Activated CD4-positive, alpha-beta T cell treated with anti-CD3 and anti-CD28 coated beads for 36 hours (primary cell): Measurements from ENCODE around the gene RBM15B. TPM values are rescaled to one million over a fixed set of nuclear protein-coding genes. Genes with fewer than 3 reads are reported as not detected.
"Not testable (repeated sequence)": the region's sequence is repeated elsewhere in the genome, so short reads cannot be mapped to it uniquely, and the experiment has no call there.

Experiments used
- ATAC-seq: fragments of 200-7000 bp; cut with Tn5 transposase; one replicate; pipeline ENCODE4 v1.10.0; 2021; ENCODE audit warnings: mild to moderate bottlenecking, moderate library complexity
- CTCF ChIA-PET: fragments of 350-600 bp; sonication (Branson Sonifier 250); formaldehyde crosslinking; loops from one replicate; lab custom pipeline; 2021; ENCODE audit warnings: antibody characterized with exemption; lab: Charles Lee
- POLR2A ChIA-PET: fragments of 350-600 bp; sonication (Branson Sonifier 250); formaldehyde crosslinking; loops from one replicate; lab custom pipeline; 2021; ENCODE audit warnings: antibody characterized with exemption, inconsistent platforms; lab: Charles Lee
- DNase-seq: peaks from one replicate; pipeline ENCODE4 v3.0.0-alpha.2; 2020
- H3K27ac Mint-ChIP-seq: one replicate; pipeline ENCODE4 v1.8.0; 2021; ENCODE audit warnings: mixed read lengths
- H3K27me3 Mint-ChIP-seq: one replicate; pipeline ENCODE4 v1.8.0; 2021; ENCODE audit warnings: mixed read lengths
- H3K36me3 Mint-ChIP-seq: one replicate; pipeline ENCODE4 v1.8.0; 2021; ENCODE audit warnings: low read depth, mixed read lengths
- H3K4me1 Mint-ChIP-seq: one replicate; pipeline ENCODE4 v1.8.0; 2021; ENCODE audit warnings: mixed read lengths
- H3K4me3 Mint-ChIP-seq: one replicate; pipeline ENCODE4 v1.8.0; 2021; ENCODE audit warnings: mild to moderate bottlenecking, moderate library complexity, mixed read lengths
- H3K9me3 Mint-ChIP-seq: one replicate; pipeline ENCODE4 v1.8.0; 2021; ENCODE audit warnings: low read depth, mixed read lengths
- intact Hi-C, 2 experiments: fragments of 100-400 bp; cut with DNase I in 1 of 2; cut with micrococcal nuclease in 1 of 2; formaldehyde crosslinking; loops; one replicate each; pipeline versions ENCODE4 v1.14.2 to v1.15.1; 2022 to 2024; cut with DNase I, micrococcal nuclease
- total RNA-seq, 2 experiments: library from RNA; stranded (reverse); gene quantifications; one replicate each; pipeline ENCODE4 v1.2.3, GENCODE V29; 2021

The RBM15B gene
- total RNA-seq, 2 experiments from 2014 or later, result 20.9 to 21.5 TPM

GRCh38 chr3:51386159-51386851 is 4.8 kb upstream of the RBM15B start:
- Mint-ChIP-seq H3K4me1 (peaks cover 55% of the 10 kb centered on the region), H3K4me3 (peak overlapping the region; percentile 93), H3K36me3 (peaks cover 43% of the 10 kb centered on the region), H3K9me3 (no peaks in the 10 kb centered on the region), H3K27me3 (no peaks in the 10 kb centered on the region), H3K27ac (peak overlapping the region; percentile 93)
- ATAC-seq (no peak), DNase-seq (no peak)
- ChIA-PET CTCF (interaction anchor here (0.8 to 2.1 kb wide), 5 partner anchors 15 to 770 kb away, joined by 4 to 9 read pairs (median 5); partner anchors contain the start of gene MAPKAPK3), POLR2A (interaction anchor here (0.5 to 2.1 kb wide), 5 partner anchors 14 to 817 kb away, joined by 3 to 15 read pairs (median 3); partner anchors contain the start of genes DCAF1 and HEMK1)
- intact Hi-C loops, result loop anchor here (5.0 to 10.0 kb wide), 6 partner anchors 418 to 1149 kb away; partner anchors contain the start of genes DOCK3 (in 1 of the 2), GNAI2 (in 1 of the 2), NT5DC2 (in 1 of the 2) and POC1A (in 1 of the 2)

- POLR2A ChIA-PET, result no interaction called here
- peak overlapping the region; percentile 93 for H3K27ac Mint-ChIP-seq
- DNase-seq, result no peak
- CTCF ChIA-PET, result no interaction called here
- H3K4me1 Mint-ChIP-seq, result peaks cover 55% of the 10 kb centered on the region
- peak overlapping the region; percentile 93 for H3K4me3 Mint-ChIP-seq
- peaks cover 43% of the 10 kb centered on the region for H3K36me3 Mint-ChIP-seq
- no peaks in the 10 kb centered on the region for H3K9me3 Mint-ChIP-seq
- intact Hi-C loops, result loop anchor here (5.0 to 10.0 kb wide), 6 partner anchors 418 to 1150 kb away; partner anchors contain the start of genes DOCK3 (in 1 of the 2), GNAI2 (in 1 of the 2), NT5DC2 (in 1 of the 2) and POC1A (in 1 of the 2)
- no peak for ATAC-seq
- no peaks in the 10 kb centered on the region for H3K27me3 Mint-ChIP-seq
These were observed 4.2 kb upstream of the RBM15B start for GRCh38 chr3:51386852-51387229.

- DNase-seq, H3K9me3 Mint-ChIP-seq, POLR2A ChIA-PET, ATAC-seq, H3K27me3 Mint-ChIP-seq: not testable (repeated sequence)
- Mint-ChIP-seq H3K36me3 (peaks cover 43% of the 10 kb centered on the region), H3K4me1 (peaks cover 56% of the 10 kb centered on the region), H3K27ac (peak overlapping the region; percentile 93), H3K4me3 (peak overlapping the region; percentile 93)
- intact Hi-C loops, result loop anchor here (5.0 to 10.0 kb wide), 6 partner anchors 418 to 1150 kb away; partner anchors contain the start of genes DOCK3 (in 1 of the 2), GNAI2 (in 1 of the 2), NT5DC2 (in 1 of the 2) and POC1A (in 1 of the 2)
- CTCF ChIA-PET, result interaction anchor here (0.7 to 1.4 kb wide), 3 partner anchors 8 to 772 kb away, joined by 3 read pairs; no protein-coding TSS in a partner anchor
These were observed 3.8 kb upstream of the RBM15B start for GRCh38 chr3:51387281-51387680.

DNA sequence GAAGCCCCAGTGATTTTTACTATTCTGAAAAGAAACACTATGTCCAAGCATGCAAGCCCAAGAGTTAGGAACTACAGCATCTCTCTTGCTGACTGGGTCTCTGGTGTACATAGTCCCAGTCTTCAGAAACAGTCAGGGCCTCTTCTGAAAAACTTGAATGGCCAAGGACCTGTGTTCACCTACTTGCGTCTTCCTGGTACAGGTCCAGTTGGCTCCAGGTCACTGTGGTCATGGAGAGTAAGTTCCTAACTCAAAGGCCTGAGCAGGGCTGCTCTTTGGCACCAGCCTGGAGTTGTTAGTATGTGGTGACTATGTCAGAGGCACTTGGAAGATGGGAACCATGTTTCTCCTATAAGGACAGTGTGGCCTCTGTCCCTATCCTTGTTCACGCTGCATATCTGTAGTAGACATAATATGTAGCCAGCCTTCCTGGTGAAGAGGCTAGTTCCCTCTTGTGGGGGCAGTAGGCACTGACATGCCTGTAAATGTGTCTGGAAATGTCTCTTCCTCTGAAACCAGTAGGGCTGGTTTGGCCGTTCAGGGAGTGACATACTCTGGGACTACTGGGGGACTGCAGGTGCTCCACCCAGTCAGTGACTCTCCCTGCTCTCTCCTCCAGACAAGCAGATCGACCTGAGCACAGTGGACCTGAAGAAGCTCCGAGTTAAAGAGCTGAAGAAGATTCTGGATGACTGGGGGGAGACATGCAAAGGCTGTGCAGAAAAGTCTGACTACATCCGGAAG is 2.6 kb upstream of the RBM15B start:
- Mint-ChIP-seq H3K9me3 (no peaks in the 10 kb centered on the region), H3K4me1 (peaks cover 60% of the 10 kb centered on the region), H3K27me3 (no peaks in the 10 kb centered on the region), H3K36me3 (peaks cover 53% of the 10 kb centered on the region), H3K4me3 (peak overlapping the region; percentile 93), H3K27ac (peak overlapping the region; percentile 63)
- CTCF ChIA-PET, result interaction anchor here (0.6 to 3.0 kb wide), 11 partner anchors 9 to 776 kb away, joined by 3 to 19 read pairs (median 4); partner anchors contain the start of genes CISH, DCAF1 and MAPKAPK3
- POLR2A ChIA-PET, result no interaction called here
- ATAC-seq (no peak), DNase-seq (no peak)
- intact Hi-C loops, result loop anchor here (5.0 to 10.0 kb wide), 6 partner anchors 416 to 1151 kb away; partner anchors contain the start of genes DOCK3 (in 1 of the 2), GNAI2 (in 1 of the 2), NT5DC2 (in 1 of the 2) and POC1A (in 1 of the 2)

DNA sequence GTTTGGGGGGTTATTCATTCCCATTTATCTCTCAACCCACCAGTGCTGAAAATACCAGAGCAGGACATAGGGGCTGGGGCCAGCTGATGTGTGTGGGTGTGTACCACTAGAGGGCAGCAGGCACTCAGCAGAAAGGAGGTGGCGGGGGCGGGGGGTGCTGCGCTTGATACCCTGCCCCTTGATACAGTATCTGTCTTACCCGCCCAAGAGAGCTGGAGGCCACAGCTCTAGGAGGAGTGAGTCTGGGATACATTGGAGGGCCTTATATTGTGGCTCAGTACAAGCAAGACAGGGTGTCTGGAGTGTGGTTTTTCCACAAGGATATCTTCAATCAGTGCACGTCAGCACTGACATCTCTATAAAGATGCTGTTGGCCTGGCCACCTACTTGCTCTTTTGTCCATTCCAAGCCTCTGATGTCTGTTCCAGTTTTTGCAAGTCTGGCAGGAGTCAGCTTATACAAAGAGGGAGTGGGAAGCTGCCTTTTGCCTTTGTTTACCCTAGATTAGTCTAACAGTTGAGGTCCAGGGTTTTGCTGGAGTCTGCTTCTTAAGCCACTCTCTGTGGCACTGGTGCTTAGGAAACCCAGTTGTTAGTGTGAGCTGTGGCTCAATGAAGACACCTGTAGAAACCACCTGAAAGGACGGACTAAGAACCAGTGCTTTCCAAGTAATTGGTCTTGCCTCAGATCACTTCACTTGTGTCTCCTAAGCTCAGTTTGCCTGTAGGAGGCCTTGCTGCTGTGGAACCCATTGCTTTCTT is 1.5 kb upstream of the RBM15B start:
- no peak overlapping the region for H3K4me3 Mint-ChIP-seq
- ChIA-PET CTCF (interaction anchor here (0.6 to 3.0 kb wide), 19 partner anchors 11 to 817 kb away, joined by 3 to 19 read pairs (median 4); partner anchors contain the start of genes CISH, DCAF1 and MAPKAPK3), POLR2A (no interaction called here)
- H3K9me3 Mint-ChIP-seq, result no peaks in the 10 kb centered on the region
- peak overlapping the region; percentile 25 for H3K27ac Mint-ChIP-seq
- no peaks in the 10 kb centered on the region for H3K27me3 Mint-ChIP-seq
- DNase-seq (peak; percentile 78), ATAC-seq (no peak)
- peaks cover 65% of the 10 kb centered on the region for H3K4me1 Mint-ChIP-seq
- intact Hi-C loops, result loop anchor here (2.0 to 10.0 kb wide), 10 partner anchors 409 to 1152 kb away; partner anchors contain the start of genes ABHD14A (in 1 of the 2), ABHD14B (in 1 of the 2), DOCK3 (in 1 of the 2) and DUSP7 (in 1 of the 2)
- peaks cover 59% of the 10 kb centered on the region for H3K36me3 Mint-ChIP-seq

DNA sequence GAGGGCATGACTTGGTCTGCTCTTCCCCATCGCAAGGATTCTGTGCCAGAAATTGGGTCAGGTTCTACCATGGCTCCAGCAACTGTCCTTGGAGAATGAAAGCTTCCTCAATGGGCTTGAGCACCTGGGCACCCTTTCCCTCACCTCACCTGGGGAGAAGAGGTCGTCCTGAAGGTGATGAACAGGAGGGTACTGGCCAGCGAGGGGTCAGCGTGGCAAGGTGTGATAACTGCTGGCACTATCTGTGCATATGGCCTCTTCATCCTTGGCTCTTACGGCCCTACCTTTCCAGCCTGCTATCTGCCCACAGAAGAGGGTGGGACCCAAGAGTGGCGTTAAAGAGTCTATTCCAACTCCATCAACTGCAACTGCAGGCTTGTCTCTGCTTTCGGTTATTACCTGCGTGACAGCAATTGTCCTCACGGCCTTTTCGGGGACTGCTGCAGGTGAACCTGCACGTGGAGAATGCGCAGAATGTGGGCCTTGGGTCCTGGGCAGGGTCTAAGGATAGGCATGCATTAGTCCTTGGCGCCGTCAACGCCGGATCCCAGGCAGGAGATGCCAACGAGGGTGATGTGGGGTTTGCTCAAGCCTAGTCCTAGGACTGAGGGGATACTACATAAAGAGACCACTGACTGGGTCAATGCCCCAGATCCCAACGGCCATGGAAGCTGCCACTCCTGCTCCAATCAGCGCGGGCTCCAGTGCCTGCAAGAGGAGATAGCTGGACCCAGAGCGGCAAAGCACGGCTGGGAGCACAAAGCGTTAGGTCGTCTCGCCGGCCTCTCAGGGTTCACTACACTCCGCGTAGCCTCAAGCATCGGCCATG is 625 bp upstream of the RBM15B start:
- H3K4me3 Mint-ChIP-seq, result peak overlapping the region; percentile 60
- ATAC-seq, result peak; percentile 4
- peaks cover 66% of the 10 kb centered on the region for H3K36me3 Mint-ChIP-seq
- ChIA-PET POLR2A (no interaction called here), CTCF (interaction anchor here (0.7 to 3.0 kb wide), 13 partner anchors 14 to 818 kb away, joined by 3 to 19 read pairs (median 4); partner anchors contain the start of genes DCAF1 and MAPKAPK3)
- H3K27me3 Mint-ChIP-seq, result no peaks in the 10 kb centered on the region
- H3K4me1 Mint-ChIP-seq, result peaks cover 73% of the 10 kb centered on the region
- no peaks in the 10 kb centered on the region for H3K9me3 Mint-ChIP-seq
- intact Hi-C loops, result loop anchor here (1.0 to 10.0 kb wide), 11 partner anchors 44 to 1315 kb away; partner anchors contain the start of genes ABHD14A (in 1 of the 2), ABHD14B (in 1 of the 2), DUSP7 (in 1 of the 2) and GLT8D1 (in 1 of the 2)
- no peak for DNase-seq
- H3K27ac Mint-ChIP-seq, result peak overlapping the region; percentile 43

DNA sequence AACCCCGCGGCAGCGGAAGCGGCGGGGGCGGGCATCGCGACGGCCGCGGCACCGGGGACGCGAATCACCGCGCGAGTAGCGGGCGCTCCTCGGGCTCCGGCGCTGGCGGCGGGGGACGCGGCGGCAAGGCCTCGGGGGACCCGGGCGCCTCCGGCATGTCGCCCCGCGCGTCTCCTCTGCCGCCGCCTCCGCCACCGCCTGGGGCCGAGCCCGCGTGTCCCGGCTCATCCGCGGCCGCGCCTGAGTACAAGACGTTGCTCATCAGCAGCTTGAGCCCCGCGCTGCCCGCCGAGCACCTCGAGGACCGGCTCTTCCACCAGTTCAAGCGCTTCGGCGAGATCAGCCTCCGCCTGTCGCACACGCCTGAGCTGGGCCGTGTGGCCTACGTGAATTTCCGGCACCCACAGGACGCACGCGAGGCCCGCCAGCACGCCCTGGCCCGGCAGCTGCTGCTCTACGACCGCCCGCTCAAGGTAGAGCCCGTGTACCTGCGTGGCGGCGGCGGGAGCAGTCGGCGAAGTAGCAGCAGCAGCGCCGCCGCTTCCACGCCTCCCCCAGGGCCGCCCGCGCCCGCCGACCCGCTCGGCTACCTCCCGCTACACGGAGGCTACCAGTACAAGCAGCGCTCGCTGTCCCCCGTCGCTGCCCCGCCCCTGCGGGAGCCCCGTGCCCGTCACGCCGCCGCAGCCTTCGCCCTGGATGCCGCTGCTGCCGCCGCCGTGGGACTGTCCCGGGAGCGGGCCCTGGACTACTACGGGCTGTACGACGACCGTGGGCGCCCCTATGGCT is 675 bp downstream of the RBM15B start:
- ATAC-seq (peak; percentile 4), DNase-seq (peak; percentile 64)
- Mint-ChIP-seq H3K27ac (peak overlapping the region; percentile 89), H3K9me3 (no peaks in the 10 kb centered on the region), H3K4me1 (peaks cover 70% of the 10 kb centered on the region), H3K36me3 (peaks cover 59% of the 10 kb centered on the region), H3K27me3 (no peaks in the 10 kb centered on the region), H3K4me3 (peak overlapping the region; percentile 81)
- intact Hi-C loops, result loop anchor here (1.0 to 10.0 kb wide), 11 partner anchors 43 to 1314 kb away; partner anchors contain the start of genes ABHD14A (in 1 of the 2), ABHD14B (in 1 of the 2), DUSP7 (in 1 of the 2) and GLT8D1 (in 1 of the 2)
- ChIA-PET CTCF (interaction anchor here (1.4 kb wide), 1 partner anchor 109 kb away, joined by 4 read pairs; no protein-coding TSS in a partner anchor), POLR2A (no interaction called here)

GRCh38 chr3:51392355-51393133 is 1.5 kb downstream of the RBM15B start:
- Mint-ChIP-seq H3K36me3 (peaks cover 54% of the 10 kb centered on the region), H3K9me3 (no peaks in the 10 kb centered on the region), H3K27me3 (no peaks in the 10 kb centered on the region), H3K27ac (peak overlapping the region; percentile 67), H3K4me3 (peak overlapping the region; percentile 81), H3K4me1 (peaks cover 66% of the 10 kb centered on the region)
- ChIA-PET CTCF (interaction anchor here (0.6 to 1.4 kb wide), 4 partner anchors 12 to 781 kb away, joined by 3 to 5 read pairs (median 4); partner anchors contain the start of gene CISH), POLR2A (interaction anchor here (1.5 kb wide), 1 partner anchor 8 kb away, joined by 3 read pairs; the partner anchor contains the start of gene MANF)
- ATAC-seq, result no peak
- DNase-seq, result no peak
- intact Hi-C loops, result loop anchor here in 1 of 2 experiments (5.0 to 10.0 kb wide), 3 partner anchors 582 to 895 kb away; partner anchors contain the start of genes ABHD14A, ABHD14B, DUSP7 and GLYCTK
